HepG2 (cell line): ENCODE data around the gene PROSER1. TPM values are rescaled to one million over a fixed set of nuclear protein-coding genes. Genes with fewer than 3 reads are reported as not detected.

Experiments
- ATAC-seq: fragments of 200-7000 bp; cut with Tn5 transposase; 3 replicates; pipeline ENCODE4 v1.9.1; 2020; ENCODE audit warnings: mild to moderate bottlenecking, moderate library complexity
- BruUV-seq: library from RNA; stranded (reverse); fragments of 400-500 nt; replicated peaks from 2 replicates; lab custom pipeline; 2021; lab: Mats Ljungman, UMichigan
- CTCF ChIA-PET: fragments of 300-600 bp; formaldehyde crosslinking; extraction: SDS; loops from one replicate; lab custom pipeline; 2021; ENCODE audit warnings: low total read pairs, inconsistent platforms, low intra/inter-chr PET ratio; lab: Yijun Ruan, JAX
- POLR2A ChIA-PET: fragments of 350-600 bp; sonication (Branson Sonifier 250); formaldehyde crosslinking; loops from one replicate; lab custom pipeline; 2020; ENCODE audit warnings: antibody characterized with exemption, inconsistent platforms; lab: Yijun Ruan, JAX
- DNase-seq: peaks from one replicate; pipeline ENCODE4 v3.0.0-alpha.2; 2015; ENCODE audit warnings: low spot score
- FAIRE-seq: peaks from 3 replicates; lab custom pipeline; 2011; peaks lifted over from hg19 to GRCh38; lab: Jason Lieb, UNC
- H2AFZ ChIP-seq: one replicate; pipeline ENCODE4 v1.6.1; 2011; ENCODE audit warnings: low read length, inconsistent platforms
- H3K27ac ChIP-seq: fragments of 300-600 bp; 3 replicates; pipeline ENCODE4 v1.8.0; 2011; ENCODE audit warnings: mixed run types, mild to moderate bottlenecking, mixed read lengths, low read length, inconsistent platforms; ENCODE audit not compliant: insufficient read depth; ENCODE audit errors: extremely low read length
- H3K27me3 ChIP-seq, 2 experiments: fragments of 200-600 bp in 1 of 2; 2 replicates in 1 of 2; 3 replicates in 1 of 2; pipeline versions ENCODE4 v1.6.0 to v1.8.0; 2011; ENCODE audit warnings: low read length in 2 of 2, mild to moderate bottlenecking in 2 of 2, moderate library complexity in 2 of 2, inconsistent platforms in 1 of 2; ENCODE audit not compliant: insufficient read depth in 2 of 2, control insufficient read depth in 1 of 2
- H3K36me3 ChIP-seq, 2 experiments: fragments of 200-600 bp in 1 of 2; replicated peaks in 1 of 2; 2 replicates in 1 of 2; 3 replicates in 1 of 2; pipeline versions ENCODE4 v1.5.1 to v1.8.0; 2011; ENCODE audit warnings: low read length in 2 of 2, inconsistent platforms in 1 of 2; ENCODE audit not compliant: insufficient read depth in 2 of 2, control insufficient read depth in 1 of 2
- H3K4me1 ChIP-seq: 2 replicates; pipeline ENCODE4 v1.5.1; 2012; ENCODE audit warnings: low read length, inconsistent platforms; ENCODE audit not compliant: insufficient read depth
- H3K4me2 ChIP-seq: 2 replicates; pipeline ENCODE4 v1.6.0; 2011; ENCODE audit warnings: low read depth, low read length, inconsistent platforms
- H3K4me3 ChIP-seq, 3 experiments: fragments of 200-600 bp in 1 of 3; sonication (generic), shearing (Covaris generic) in 1 of 3; replicated peaks in 1 of 3; 2 replicates each; pipeline ENCODE4 v1.5.1; 2011 to 2016; ENCODE audit warnings: low read length in 3 of 3, inconsistent platforms in 2 of 3, low read depth in 2 of 3, mild to moderate bottlenecking in 2 of 3, control low read depth in 1 of 3, mixed read lengths in 1 of 3; ENCODE audit not compliant: insufficient read depth in 1 of 3
- H3K79me2 ChIP-seq: one replicate; pipeline ENCODE4 v1.6.1; 2011; ENCODE audit warnings: low read length, inconsistent platforms; ENCODE audit not compliant: insufficient read depth
- H3K9ac ChIP-seq: 2 replicates; pipeline ENCODE4 v1.6.0; 2011; ENCODE audit warnings: mild to moderate bottlenecking, low read depth, low read length, inconsistent platforms; ENCODE audit not compliant: insufficient read depth
- H3K9me3 ChIP-seq: 2 replicates; pipeline ENCODE4 v1.5.1; 2012; ENCODE audit warnings: mild to moderate bottlenecking, low read length
- H4K20me1 ChIP-seq: 2 replicates; pipeline ENCODE4 v1.6.0; 2011; ENCODE audit warnings: inconsistent platforms, mild to moderate bottlenecking, low read length, moderate library complexity; ENCODE audit not compliant: insufficient read depth
- ADNP ChIP-seq: sonication (generic); formaldehyde crosslinking; IDR thresholded peaks from 2 replicates; pipeline ENCODE4 v1.4.0; 2020; ENCODE audit warnings: missing genetic modification reagents
- ESRRA ChIP-seq: sonication (generic); formaldehyde crosslinking; IDR thresholded peaks from 2 replicates; pipeline ENCODE4 v1.5.1; 2020; ENCODE audit warnings: mild to moderate bottlenecking, low read depth, missing genetic modification reagents
- KLF16 ChIP-seq, 2 experiments: sonication (generic) in 1 of 2; formaldehyde crosslinking in 1 of 2; IDR thresholded peaks; 2 replicates each; pipeline versions ENCODE4 v1.6.1 to v1.8.0; 2016 to 2023; ENCODE audit warnings: missing genetic modification reagents in 2 of 2, missing compliant biosample characterization in 1 of 2
- KLF9 ChIP-seq: IDR thresholded peaks from 2 replicates; pipeline ENCODE4 v1.6.1; 2016; ENCODE audit warnings: low read depth
- NFRKB ChIP-seq: fragments of 450-650 bp; IDR thresholded peaks from 2 replicates; pipeline ENCODE4 v1.6.1; 2017
- RELA ChIP-seq: sonication (generic); formaldehyde crosslinking; IDR thresholded peaks from 2 replicates; pipeline ENCODE4 v1.4.0; 2020; ENCODE audit warnings: missing genetic modification reagents
- SALL1 ChIP-seq: sonication (generic); formaldehyde crosslinking; IDR thresholded peaks from 2 replicates; pipeline ENCODE4 v1.8.0; 2022; ENCODE audit warnings: mild to moderate bottlenecking, missing genetic modification reagents
- ZNF292 ChIP-seq: sonication (generic); formaldehyde crosslinking; IDR thresholded peaks from 2 replicates; pipeline ENCODE4 v1.8.1; 2022; ENCODE audit warnings: mild to moderate bottlenecking, low read depth, missing genetic modification reagents, borderline replicate concordance
- ZNF331 ChIP-seq: sonication (generic); formaldehyde crosslinking; IDR thresholded peaks from 2 replicates; pipeline ENCODE4 v1.4.0; 2020; ENCODE audit warnings: missing genetic modification reagents
- ZNF607 ChIP-seq: sonication (generic); formaldehyde crosslinking; IDR thresholded peaks from 2 replicates; pipeline ENCODE4 v1.5.1; 2020; ENCODE audit warnings: missing genetic modification reagents, mild to moderate bottlenecking, borderline replicate concordance
- ZNF619 ChIP-seq: sonication (generic); formaldehyde crosslinking; IDR thresholded peaks from 2 replicates; pipeline ENCODE4 v1.4.0; 2020; ENCODE audit warnings: mild to moderate bottlenecking, missing genetic modification reagents
- ZNF674 ChIP-seq: sonication (generic); formaldehyde crosslinking; IDR thresholded peaks from 2 replicates; pipeline ENCODE4 v1.5.0; 2020; ENCODE audit warnings: low read depth, mild to moderate bottlenecking, missing genetic modification reagents
- ZNF792 ChIP-seq: IDR thresholded peaks from 2 replicates; pipeline ENCODE4 v1.6.1; 2016
- WGBS: methylation state at CpG from one replicate; pipeline ENCODE4 v1.1.6; 2017; ENCODE audit warnings: low lambda C conversion rate; 5-methylcytosine and 5-hydroxymethylcytosine counted together
- in situ Hi-C: cut with HindIII; loops from 2 replicates; pipeline ENCODE4 v1.10.0; 2017; ENCODE audit warnings: low pct_unique_long_range_greater_than_20kb; ENCODE audit not compliant: extremely low pct_ligation_motif_present
- intact Hi-C: fragments of 100-400 bp; cut with micrococcal nuclease; formaldehyde crosslinking; loops from one replicate; pipeline ENCODE4 v1.10.0; 2022; ENCODE audit not compliant: unreplicated experiment
- polyA plus RNA-seq, 8 experiments: library from polyadenylated mRNA; depleted of rRNA in 3 of 8; stranded (reverse) in 7 of 8; unstranded in 1 of 8; fragments of >200 nt; fragmentation: Illumina TruSeq in 4 of 8; extraction: Trizol in 4 of 8; gene quantifications; 2 replicates each; pipeline versions ENCODE4 v1.2.1 to v1.2.3, GENCODE V29; 2011 to 2016; ENCODE audit warnings: low read depth in 4 of 8, missing spikeins in 1 of 8, mixed read lengths in 1 of 8; ENCODE audit not compliant: insufficient read depth in 1 of 8
- total RNA-seq, 5 experiments: library from RNA; depleted of rRNA; stranded (reverse); fragments of >200 nt; fragmentation: Illumina TruSeq; extraction: Trizol; gene quantifications; 2 replicates each; pipeline ENCODE4 v1.2.3, GENCODE V29; 2016; ENCODE audit warnings: low read depth in 1 of 5
- TF ChIP-seq, protein P1 (sequence below): sonication (generic); formaldehyde crosslinking; IDR thresholded peaks from 2 replicates; pipeline ENCODE4 v1.5.0; 2020; ENCODE audit warnings: missing genetic modification reagents
- TF ChIP-seq, protein P2 (sequence below): sonication (generic); formaldehyde crosslinking; IDR thresholded peaks from 2 replicates; pipeline ENCODE4; 2020; ENCODE audit warnings: missing genetic modification reagents, mild to moderate bottlenecking, borderline replicate concordance
- TF ChIP-seq, protein P3 (sequence below): sonication (generic); formaldehyde crosslinking; IDR thresholded peaks from 2 replicates; pipeline ENCODE4 v1.4.0; 2020; ENCODE audit warnings: missing genetic modification reagents, borderline replicate concordance
- TF ChIP-seq, protein P4 (sequence below): sonication (generic); formaldehyde crosslinking; IDR thresholded peaks from 2 replicates; pipeline ENCODE4 v1.8.1; 2023; ENCODE audit warnings: mild to moderate bottlenecking, missing genetic modification reagents

Gene PROSER1
- total and polyA plus RNA-seq, 2 of the 13 experiments (the other 11 are each of a cell fraction or from before 2014, with no cell fraction given): 11.4 to 17.2 TPM

DNA sequence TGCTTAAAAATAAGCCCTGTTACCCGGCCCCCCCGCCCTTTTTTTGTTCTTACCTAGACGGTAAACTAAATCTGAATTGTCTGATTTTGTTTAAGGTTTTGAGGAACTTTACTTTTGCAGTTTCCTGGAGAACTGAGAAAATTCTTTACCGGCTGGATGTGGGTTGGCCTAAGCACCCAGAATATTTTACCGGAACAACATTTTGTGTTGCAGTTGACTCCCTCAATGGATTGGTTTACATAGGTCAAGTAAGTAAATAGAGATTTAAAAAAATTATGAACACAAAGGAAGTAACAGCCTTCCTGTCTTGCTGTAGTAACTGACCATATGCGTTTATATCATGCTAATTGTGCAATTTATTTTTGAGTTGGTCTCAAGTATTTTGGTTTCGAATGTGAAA is 1.2 kb upstream of the PROSER1 start (continued):
- TF ChIP-seq, protein P1, sequence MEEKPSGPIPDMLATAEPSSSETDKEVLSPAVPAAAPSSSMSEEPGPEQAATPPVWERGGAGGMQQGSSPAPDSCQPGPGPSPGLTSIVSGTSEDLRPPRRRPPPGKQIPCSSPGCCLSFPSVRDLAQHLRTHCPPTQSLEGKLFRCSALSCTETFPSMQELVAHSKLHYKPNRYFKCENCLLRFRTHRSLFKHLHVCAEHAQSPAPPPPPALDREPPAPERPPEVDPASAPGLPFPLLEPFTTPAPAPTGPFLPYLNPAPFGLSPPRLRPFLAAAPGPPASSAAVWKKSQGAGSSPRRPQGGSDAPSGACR: no peak
- no peak for TF ChIP-seq ZNF331 (CRISPR knock-in tag)
- TF ChIP-seq KLF9: no peak
- no peak for TF ChIP-seq NFRKB

DNA sequence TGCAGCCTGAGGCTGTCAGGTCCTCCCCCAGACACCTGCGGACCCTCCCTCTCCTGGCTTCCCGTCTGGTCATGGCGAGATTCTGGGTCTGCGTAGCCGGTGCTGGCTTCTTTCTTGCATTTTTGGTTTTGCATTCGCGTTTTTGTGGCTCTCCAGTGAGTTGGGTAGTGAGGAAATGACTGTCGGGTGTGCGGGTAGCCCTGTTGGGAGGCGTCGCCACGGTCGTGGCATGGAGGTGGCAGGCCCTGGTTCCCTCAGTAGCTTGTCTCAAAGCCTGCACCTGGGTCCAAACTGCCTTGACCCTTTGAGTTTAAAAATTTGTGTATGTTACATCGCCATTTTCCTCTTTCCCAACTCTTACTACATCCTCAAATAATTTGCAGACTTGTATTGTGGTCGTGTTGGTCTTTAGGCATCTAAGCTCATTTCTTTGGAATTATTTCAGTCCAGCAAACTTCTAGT is 711 bp upstream of the PROSER1 start:
- H3K4me2 ChIP-seq: peak overlapping the region; percentile 89
- peaks cover 39% of the 10 kb centered on the region for H3K4me1 ChIP-seq
- under 1% methylated on average over 15 of the region's 15 CpGs for WGBS
- TSS peak; percentile 55 for BruUV-seq
- ATAC-seq: peak; percentile 61
- peak overlapping the region; percentile 84 to 95 (median 86) for H3K4me3 ChIP-seq
- H3K27ac ChIP-seq: peak overlapping the region; percentile 88
- H3K9ac ChIP-seq: peak overlapping the region; percentile 81
- in situ Hi-C loops (no loop called here), intact Hi-C loops (loop anchor here (10.0 kb wide), 1 partner anchor 616 kb away; the partner anchor contains the start of gene COG6)
- peaks cover 53% of the 10 kb centered on the region for H3K79me2 ChIP-seq
- no peaks in the 10 kb centered on the region; a peak in 1 of 5 replicates for H3K27me3 ChIP-seq
- no peaks in the 10 kb centered on the region for H3K36me3 ChIP-seq
- POLR2A ChIA-PET: interaction anchor here (1.0 to 1.9 kb wide), 3 partner anchors 10 to 689 kb away, joined by 3 to 4 read pairs (median 3); partner anchors contain the start of gene UFM1
- CTCF ChIA-PET: no interaction called here
- H2AFZ ChIP-seq: peak overlapping the region; percentile 95
- FAIRE-seq: no peak
- H3K9me3 ChIP-seq: no peaks in the 10 kb centered on the region
- H4K20me1 ChIP-seq: 0 out of 2 replicates have a peak, but pooled peaks cover 8% of the 10 kb centered on the region
- peak; percentile 17 for DNase-seq
- TF ChIP-seq, protein P2, sequence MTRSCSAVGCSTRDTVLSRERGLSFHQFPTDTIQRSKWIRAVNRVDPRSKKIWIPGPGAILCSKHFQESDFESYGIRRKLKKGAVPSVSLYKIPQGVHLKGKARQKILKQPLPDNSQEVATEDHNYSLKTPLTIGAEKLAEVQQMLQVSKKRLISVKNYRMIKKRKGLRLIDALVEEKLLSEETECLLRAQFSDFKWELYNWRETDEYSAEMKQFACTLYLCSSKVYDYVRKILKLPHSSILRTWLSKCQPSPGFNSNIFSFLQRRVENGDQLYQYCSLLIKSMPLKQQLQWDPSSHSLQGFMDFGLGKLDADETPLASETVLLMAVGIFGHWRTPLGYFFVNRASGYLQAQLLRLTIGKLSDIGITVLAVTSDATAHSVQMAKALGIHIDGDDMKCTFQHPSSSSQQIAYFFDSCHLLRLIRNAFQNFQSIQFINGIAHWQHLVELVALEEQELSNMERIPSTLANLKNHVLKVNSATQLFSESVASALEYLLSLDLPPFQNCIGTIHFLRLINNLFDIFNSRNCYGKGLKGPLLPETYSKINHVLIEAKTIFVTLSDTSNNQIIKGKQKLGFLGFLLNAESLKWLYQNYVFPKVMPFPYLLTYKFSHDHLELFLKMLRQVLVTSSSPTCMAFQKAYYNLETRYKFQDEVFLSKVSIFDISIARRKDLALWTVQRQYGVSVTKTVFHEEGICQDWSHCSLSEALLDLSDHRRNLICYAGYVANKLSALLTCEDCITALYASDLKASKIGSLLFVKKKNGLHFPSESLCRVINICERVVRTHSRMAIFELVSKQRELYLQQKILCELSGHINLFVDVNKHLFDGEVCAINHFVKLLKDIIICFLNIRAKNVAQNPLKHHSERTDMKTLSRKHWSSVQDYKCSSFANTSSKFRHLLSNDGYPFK (CRISPR knock-in tag): no peak; the same call in 1 of the 2 replicates
- TF ChIP-seq ZNF674 (CRISPR knock-in tag): no peak
- peak; percentile 42; the same call in 1 of the 2 replicates for TF ChIP-seq ZNF292
- no peak for TF ChIP-seq ZNF619 (CRISPR knock-in tag)
- TF ChIP-seq, protein P3, sequence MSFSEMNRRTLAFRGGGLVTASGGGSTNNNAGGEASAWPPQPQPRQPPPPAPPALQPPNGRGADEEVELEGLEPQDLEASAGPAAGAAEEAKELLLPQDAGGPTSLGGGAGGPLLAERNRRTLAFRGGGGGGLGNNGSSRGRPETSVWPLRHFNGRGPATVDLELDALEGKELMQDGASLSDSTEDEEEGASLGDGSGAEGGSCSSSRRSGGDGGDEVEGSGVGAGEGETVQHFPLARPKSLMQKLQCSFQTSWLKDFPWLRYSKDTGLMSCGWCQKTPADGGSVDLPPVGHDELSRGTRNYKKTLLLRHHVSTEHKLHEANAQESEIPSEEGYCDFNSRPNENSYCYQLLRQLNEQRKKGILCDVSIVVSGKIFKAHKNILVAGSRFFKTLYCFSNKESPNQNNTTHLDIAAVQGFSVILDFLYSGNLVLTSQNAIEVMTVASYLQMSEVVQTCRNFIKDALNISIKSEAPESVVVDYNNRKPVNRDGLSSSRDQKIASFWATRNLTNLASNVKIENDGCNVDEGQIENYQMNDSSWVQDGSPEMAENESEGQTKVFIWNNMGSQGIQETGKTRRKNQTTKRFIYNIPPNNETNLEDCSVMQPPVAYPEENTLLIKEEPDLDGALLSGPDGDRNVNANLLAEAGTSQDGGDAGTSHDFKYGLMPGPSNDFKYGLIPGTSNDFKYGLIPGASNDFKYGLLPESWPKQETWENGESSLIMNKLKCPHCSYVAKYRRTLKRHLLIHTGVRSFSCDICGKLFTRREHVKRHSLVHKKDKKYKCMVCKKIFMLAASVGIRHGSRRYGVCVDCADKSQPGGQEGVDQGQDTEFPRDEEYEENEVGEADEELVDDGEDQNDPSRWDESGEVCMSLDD: no peak
- TF ChIP-seq ESRRA (CRISPR knock-in tag): no peak
- TF ChIP-seq RELA: no peak
- peak; percentile 42; the same call in 1 of the 2 replicates for TF ChIP-seq ZNF607 (CRISPR knock-in tag)
- TF ChIP-seq ADNP (CRISPR knock-in tag): no peak
- TF ChIP-seq, protein P4, sequence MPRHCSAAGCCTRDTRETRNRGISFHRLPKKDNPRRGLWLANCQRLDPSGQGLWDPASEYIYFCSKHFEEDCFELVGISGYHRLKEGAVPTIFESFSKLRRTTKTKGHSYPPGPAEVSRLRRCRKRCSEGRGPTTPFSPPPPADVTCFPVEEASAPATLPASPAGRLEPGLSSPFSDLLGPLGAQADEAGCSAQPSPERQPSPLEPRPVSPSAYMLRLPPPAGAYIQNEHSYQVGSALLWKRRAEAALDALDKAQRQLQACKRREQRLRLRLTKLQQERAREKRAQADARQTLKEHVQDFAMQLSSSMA (CRISPR knock-in tag): no peak
- peak in 1 of 2 experiments; percentile 7; a peak in 1 of 4 replicates for TF ChIP-seq KLF16 (CRISPR knock-in tag; IDR thresholded peaks at IDR 0.05)
- 0 out of 2 replicates have a peak, but pooled peaks have one; percentile 17 for TF ChIP-seq SALL1 (CRISPR knock-in tag)
- 0 out of 2 replicates have a peak, but pooled peaks have one; percentile 49 for TF ChIP-seq ZNF792
